Bronchial epithelial cell (primary cell): Measurements from ENCODE around the gene ENO1. TPM values are rescaled to one million over a fixed set of nuclear protein-coding genes. Genes with fewer than 3 reads are reported as not detected.
A peak's percentile ranks its signal among the peaks of the same experiment; 100 is the strongest.
"Not testable (repeated sequence)": the region's sequence is repeated elsewhere in the genome, so short reads cannot be mapped to it uniquely, and the experiment has no call there.

Source experiments
- DNase-seq: peaks from one replicate; pipeline ENCODE4 v3.0.0-alpha.2; 2010; ENCODE audit warnings: low read depth
- FAIRE-seq: peaks from 2 replicates; lab custom pipeline; 2011; peaks lifted over from hg19 to GRCh38; lab: Jason Lieb, UNC
- H3K27me3 ChIP-seq: 2 replicates; pipeline ENCODE4 v1.5.1; 2011; ENCODE audit warnings: low read length; ENCODE audit not compliant: control insufficient read depth, insufficient read depth
- H3K36me3 ChIP-seq: 2 replicates; pipeline ENCODE4 v1.5.1; 2011; ENCODE audit warnings: low read length; ENCODE audit not compliant: control insufficient read depth, insufficient read depth
- H3K4me3 ChIP-seq: 2 replicates; pipeline ENCODE4 v1.5.1; 2011; ENCODE audit warnings: mild to moderate bottlenecking, low read depth, low read length, control low read depth
- CTCF ChIP-seq: IDR thresholded peaks from 2 replicates; pipeline ENCODE4 v1.5.1; 2011; ENCODE audit warnings: mild to moderate bottlenecking, moderate library complexity, low read length, control low read depth, inconsistent platforms; ENCODE audit not compliant: insufficient read depth, severe bottlenecking
- total RNA-seq: library from RNA; depleted of rRNA; stranded (reverse); fragments of >200 nt; gene quantifications from 2 replicates; pipeline ENCODE4 v1.2.1, GENCODE V29; 2014

The ENO1 gene
- total RNA-seq, 1 donor from 2014 or later = 1,539 TPM

- no peak for DNase-seq
- no peak for TF ChIP-seq CTCF
- Histone ChIP-seq H3K4me3 (no peak overlapping the region), H3K36me3 (no peaks in the 10 kb centered on the region), H3K27me3 (no peaks in the 10 kb centered on the region)
- no peak for FAIRE-seq
These were observed 10.8 kb upstream of the ENO1 start for GRCh38 chr1:8889103-8889846.

GRCh38 chr1:8886589-8886988 lies 8.1 kb upstream of the ENO1 start:
- TF ChIP-seq CTCF = no peak
- no peaks in the 10 kb centered on the region for H3K27me3 ChIP-seq
- DNase-seq (no peak), FAIRE-seq (no peak)
- H3K4me3 ChIP-seq = no peak overlapping the region
- H3K36me3 ChIP-seq = no peaks in the 10 kb centered on the region

- H3K36me3 ChIP-seq, FAIRE-seq, DNase-seq, H3K27me3 ChIP-seq, H3K4me3 ChIP-seq: not testable (repeated sequence)
These were observed 7.6 kb upstream of the ENO1 start for GRCh38 chr1:8886031-8886524.

GRCh38 chr1:8884105-8884504 lies 5.6 kb upstream of the ENO1 start:
- not testable (repeated sequence) for H3K36me3 ChIP-seq, DNase-seq, H3K4me3 ChIP-seq, FAIRE-seq, H3K27me3 ChIP-seq

GRCh38 chr1:8883491-8883890 lies 5.0 kb upstream of the ENO1 start:
- TF ChIP-seq CTCF = no peak
- no peaks in the 10 kb centered on the region for H3K36me3 ChIP-seq
- FAIRE-seq = no peak

GRCh38 chr1:8879922-8880676 lies 1.6 kb upstream of the ENO1 start:
- DNase-seq (peak; percentile 90), FAIRE-seq (no peak)
- TF ChIP-seq CTCF = no peak
- Histone ChIP-seq H3K4me3 (no peak overlapping the region), H3K27me3 (no peaks in the 10 kb centered on the region), H3K36me3 (peaks cover 5% of the 10 kb centered on the region)

More at GRCh38 chr1:8883491-8883890, 5.0 kb upstream of the ENO1 start:
- H3K27me3 ChIP-seq = no peaks in the 10 kb centered on the region
- DNase-seq = no peak
- H3K4me3 ChIP-seq = no peak overlapping the region
